Epithelial cell of alveolus of lung (primary cell): ENCODE results near the gene EXOSC3. TPM values are rescaled to one million over a fixed set of nuclear protein-coding genes. Genes with fewer than 3 reads are reported as not detected.

ENCODE experiments used
- total RNA-seq: library from RNA; depleted of rRNA; stranded (reverse); fragments of >200 nt; gene quantifications from 2 replicates; pipeline ENCODE4 v1.2.1, GENCODE V29; 2015

EXOSC3 gene
- 18.1 and 35.4 TPM in 2 replicates for total RNA-seq

DNA sequence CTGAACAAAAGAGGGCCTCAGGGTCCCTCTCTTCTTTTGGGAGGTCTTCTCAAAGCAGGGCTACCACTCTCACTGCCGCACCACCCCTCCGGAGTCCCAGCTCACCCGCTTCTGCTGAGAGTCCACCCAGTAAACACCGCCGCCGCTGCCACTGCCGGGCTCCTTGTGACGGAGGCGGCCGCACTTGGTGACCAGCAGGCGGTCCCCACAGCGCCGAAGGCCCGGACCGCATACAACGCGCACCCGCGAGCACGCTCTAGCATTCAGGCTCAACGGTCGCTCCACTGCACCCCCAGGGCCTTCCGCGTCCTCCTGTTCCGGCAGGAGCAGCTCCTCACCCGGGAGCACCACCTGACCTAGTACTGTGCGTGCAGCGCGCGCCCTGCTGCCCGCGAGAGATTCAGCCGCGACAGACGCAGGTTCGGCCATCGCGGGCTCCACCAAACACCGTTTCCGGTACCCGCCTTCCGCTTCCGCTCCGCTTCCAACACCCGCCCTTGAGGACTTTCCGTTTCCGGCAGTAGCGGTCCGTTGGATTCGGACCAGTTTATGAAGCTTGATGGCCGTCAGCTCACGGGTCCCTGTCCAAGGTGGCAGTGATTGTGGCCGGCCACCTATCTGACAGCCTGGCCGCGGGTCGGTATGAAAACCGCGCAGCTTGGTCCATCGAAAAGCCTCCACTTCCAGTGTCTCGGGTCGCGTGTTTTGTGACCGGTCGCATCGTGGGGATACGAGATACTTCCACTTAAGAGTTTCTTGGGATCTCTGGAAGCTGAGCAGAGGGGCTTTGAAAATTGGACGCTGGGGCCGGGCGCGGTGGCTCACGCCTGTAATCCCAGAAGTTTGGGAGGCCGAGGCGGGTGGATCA, at the start of gene EXOSC3:
TSS of gene EXOSC3 (minus strand) at position 449 of the 868 bp plus-strand sequence. CDS start at position 429, 20 bp downstream.

DNA sequence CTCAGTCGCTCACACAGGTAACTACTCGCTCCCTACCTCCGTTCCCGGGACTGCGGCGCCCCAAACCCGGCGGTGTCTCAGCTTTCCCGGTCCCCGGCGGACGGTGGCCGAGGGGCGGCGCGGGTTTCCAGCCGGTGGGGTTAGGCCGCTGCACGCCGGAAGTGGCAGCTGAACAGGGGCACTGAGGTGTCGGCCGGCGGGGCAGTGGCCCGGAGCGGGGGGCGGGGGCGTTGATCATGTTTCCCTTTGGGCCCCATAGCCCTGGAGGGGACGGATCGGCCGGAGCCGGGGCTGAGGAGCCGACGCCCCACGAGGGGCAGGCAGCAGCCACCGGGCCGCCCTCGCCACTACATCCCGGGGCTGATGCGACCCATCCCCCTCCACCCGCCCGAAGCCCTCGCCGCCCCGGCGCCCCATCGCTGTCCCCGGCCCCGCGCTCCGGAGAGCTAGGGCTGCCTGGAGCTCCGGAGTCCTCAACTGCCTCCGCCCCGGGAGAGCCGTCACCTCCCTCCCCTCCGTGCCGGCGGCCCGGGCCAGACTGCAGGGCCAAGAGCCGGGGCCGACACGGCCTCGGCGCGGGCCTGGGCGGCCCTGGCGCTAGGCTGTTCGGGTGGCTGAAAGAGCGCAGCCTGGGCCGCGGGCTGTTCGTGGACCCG, 15.9 kb upstream of the EXOSC3 start, which contains the start of gene DCAF10:
TSS of gene DCAF10 (plus strand) at position 167 of the 656 bp plus-strand sequence. CDS start at position 237, 70 bp downstream.

DNA sequence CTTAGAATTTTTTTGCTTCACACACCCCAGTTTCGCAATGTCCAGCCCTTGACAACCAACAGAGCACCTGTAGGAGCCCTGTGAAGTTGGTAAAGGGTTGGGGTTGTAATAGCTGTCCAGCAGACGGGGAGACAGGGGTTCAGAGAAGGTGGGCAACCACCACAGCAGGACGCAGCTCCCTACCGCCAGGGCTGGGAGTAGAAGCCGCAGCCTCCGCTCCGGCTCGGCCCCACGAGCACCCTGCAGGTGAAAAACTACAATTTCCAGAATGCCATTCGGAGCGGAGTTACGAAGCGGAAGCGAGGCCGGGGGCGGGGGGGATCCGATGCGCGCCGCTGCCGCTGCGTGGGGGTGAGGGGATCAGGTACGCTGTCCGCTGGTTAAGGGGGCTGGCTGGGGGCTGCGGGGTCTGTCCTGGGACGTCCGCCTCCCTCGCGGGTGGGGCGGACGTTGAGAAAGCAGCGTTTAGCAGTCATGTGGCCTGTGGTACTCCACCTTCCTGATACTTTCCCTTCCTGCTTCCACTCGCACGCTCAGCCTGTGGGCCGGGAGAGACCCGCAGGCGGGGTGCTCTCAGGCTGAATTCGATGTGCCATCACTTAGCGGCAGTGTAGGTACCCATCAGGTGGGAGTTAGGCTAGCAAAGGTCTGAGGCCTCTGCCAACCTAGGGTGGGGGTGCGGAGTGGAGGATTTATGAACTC, 31.2 kb downstream of the EXOSC3 start, which contains the start of gene TRMT10B:
TSS of gene TRMT10B (plus strand) at position 317 of the 702 bp plus-strand sequence. CDS start 8,127 bp downstream, outside the sequence.

Other genes with a start within 250 kb of the EXOSC3 start
- gene FBXO10, start 208.7 kb downstream of the EXOSC3 start, total RNA-seq, result 4.9 and 8.3 TPM in 2 replicates
- gene TOMM5, start 192.5 kb downstream of the EXOSC3 start, total RNA-seq, result 70.5 and 183 TPM in 2 replicates
- gene FRMPD1, start 134.1 kb downstream of the EXOSC3 start, total RNA-seq, result not detected in 2 replicates
- gene TRMT10B, start 31.3 kb downstream of the EXOSC3 start, total RNA-seq, result 2.6 and 7.8 TPM in 2 replicates
- gene DCAF10, start 15.7 kb upstream of the EXOSC3 start, total RNA-seq, result 12.2 and 25.8 TPM in 2 replicates
- gene SLC25A51, start 119.1 kb upstream of the EXOSC3 start, total RNA-seq, result 33.7 and 35.4 TPM in 2 replicates